Middle frontal gyrus (tissue), 1 donor: ENCODE data around the gene EP400.
"Not testable (repeated sequence)": the region's sequence is repeated elsewhere in the genome, so short reads cannot be mapped to it uniquely, and the experiment has no call there.

Experiments used
- DNase-seq: peaks from one replicate; pipeline ENCODE4 v3.0.0-alpha.2; 2015; ENCODE audit warnings: low spot score; ENCODE audit errors: extremely low spot score

Gene EP400

DNA sequence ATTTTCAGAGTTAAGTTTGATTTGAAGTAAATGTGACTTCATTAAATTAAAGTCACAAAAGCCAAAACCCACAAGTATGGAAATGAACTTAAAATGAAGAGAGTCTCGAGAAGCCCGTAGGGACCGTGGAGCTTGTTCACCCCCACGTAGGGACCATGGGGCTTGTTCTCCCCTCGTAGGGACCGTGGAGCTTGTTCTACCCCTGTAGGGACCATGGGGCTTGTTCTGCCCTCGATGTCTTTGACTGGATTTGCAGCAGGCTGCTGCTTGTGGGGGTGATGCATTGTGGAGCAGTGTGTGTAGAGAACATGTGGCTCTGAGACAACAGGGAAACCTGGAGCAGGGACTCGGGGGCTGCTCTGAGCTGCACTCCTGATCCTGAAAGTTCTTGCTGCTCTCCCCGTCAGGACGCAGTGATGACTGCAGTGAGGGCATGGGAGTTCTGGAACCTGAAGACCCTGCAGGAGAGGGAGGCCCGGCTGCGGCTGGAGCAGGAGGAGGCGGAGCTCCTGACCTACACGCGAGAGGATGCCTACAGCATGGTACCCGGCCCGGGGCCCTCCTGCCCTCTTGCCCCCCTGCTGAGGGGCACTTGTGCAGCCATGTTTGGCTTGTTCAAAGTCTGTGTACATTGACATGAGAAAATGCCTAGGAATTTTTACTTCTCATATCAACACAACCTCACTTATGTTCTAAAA, 94.2 kb downstream of the EP400 start:
- no peak for DNase-seq

DNA sequence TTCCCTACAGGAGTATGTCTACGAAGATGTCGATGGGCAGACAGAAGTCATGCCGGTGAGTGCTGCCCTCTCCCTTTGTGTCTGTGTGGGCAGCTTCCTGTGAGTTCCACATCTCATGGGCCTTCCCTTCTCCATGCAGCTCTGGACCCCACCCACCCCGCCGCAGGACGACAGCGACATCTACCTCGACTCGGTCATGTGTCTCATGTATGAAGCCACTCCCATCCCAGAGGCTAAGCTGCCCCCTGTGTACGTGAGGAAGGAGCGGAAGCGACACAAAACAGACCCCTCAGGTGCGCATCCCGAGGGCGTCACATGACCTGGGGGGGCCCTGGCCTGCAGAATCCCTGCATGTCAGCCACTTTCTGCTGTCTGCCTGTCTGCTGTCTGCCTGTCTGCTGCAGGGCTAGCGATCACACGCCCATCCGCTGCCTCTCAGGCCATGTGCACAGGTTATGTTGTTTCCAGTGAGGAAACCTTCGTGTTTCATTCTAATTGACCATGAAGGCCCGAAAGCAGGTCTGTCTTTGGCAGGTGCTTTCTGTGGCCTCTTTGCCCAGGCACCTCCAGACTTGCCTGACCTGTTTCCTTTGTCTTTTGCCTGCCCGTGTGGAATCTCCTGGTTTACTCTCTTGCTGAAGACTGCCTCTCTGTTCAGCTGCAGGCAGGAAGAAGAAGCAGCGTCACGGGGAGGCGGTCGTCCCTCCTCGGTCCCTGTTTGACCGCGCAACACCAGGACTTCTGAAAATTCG, 95.1 kb downstream of the EP400 start:
- DNase-seq: no peak

DNA sequence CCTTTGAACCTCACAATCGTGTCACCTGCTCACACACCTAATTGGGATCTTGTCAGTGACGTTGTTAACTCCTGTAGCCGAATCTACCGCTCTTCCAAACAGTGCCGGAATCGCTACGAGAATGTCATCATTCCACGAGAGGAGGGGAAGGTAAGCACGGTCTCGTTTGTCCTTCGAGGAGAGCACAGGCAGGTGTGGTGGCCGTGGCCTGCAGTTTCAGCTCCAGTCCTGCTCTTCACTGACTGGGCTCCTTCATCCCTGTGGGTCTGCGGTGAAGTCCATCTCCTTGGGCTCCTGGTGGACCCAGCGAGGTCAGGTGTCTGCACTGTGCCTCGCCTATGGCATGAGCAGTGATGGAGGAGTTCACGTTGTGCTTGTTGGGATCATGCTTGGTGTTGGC, 96.0 kb downstream of the EP400 start:
- DNase-seq: no peak

DNA sequence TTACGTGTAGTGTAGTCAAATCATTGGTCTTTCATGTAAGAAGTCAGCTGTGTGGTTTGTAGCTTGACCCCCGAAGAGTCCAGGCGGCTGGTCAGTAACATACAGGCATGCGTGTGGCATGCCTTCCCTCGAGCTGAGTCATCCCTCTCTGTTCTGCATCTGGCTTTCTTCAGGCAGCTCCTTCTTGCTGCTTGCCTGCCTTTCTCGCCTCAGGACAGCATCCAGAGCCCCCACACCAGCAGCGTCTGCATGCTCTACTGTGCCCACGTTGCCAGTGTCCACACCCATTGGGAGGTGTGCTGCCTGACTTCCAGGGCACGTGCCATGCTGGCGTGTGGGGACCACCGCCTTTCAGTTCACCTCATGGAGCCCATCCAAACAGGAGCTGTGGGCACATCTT, 96.8 kb downstream of the EP400 start:
- DNase-seq: no peak

DNA sequence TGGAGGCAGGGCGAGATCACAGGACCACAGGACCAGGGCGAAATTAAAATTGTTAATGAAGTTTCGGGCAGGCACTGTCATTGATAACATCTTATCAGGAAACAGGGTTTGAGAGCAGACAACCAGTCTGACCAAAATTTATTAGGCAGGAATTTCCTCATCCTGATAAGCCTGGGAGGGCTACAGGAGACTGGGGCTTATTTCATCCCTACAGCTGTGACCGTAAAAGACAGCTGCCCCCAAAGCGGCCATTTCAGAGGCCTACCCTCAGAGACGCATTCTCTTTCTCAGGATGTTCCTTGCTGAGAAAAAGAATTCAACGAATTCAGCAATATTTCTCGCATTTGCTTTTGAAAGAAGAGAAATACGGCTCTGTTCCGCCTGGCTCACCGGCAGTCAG, 97.9 kb downstream of the EP400 start:
- DNase-seq: not testable (repeated sequence)

GRCh38 chr12:132049442-132049841, 99.7 kb downstream of the EP400 start:
- DNase-seq: no peak

DNA sequence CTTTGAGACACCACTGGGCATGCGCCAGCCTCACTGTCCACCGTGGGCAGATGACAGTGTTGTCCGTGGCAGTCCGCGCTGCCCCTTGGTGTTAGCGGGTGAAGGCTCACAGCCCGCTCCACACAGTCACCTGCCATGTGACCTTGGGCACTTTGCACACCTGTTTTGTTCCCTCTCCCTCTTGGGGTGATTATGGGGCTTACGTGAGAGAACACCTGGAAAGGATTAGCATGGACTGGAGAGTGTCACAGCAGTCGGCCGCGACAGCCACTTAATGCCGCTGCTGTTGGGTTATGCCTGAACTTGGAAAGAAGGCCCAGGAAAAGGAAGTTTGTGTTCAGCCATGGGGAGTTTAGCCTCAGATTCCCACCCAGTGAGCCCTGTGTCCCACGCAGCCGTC, 100.1 kb downstream of the EP400 start:
- DNase-seq: no peak

DNA sequence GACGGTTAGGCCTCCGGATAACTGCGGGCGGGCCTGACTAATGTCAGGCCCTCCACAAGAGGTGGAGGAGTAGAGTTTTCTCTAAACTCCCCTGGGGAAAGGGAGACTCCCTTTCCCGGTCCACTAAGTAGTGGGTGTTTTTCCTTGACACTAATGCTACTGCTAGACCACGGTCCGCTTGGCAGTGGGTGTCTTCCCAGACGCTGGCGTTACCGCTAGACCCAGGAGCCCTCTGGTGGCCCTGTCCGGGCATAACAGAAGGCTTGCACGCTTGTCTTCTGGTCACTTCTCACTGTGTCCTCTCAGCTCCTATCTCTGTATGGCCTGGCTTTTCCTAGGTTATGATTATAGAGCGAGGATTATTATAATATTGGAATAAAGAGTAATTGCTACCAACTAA, 102.0 kb downstream of the EP400 start:
- not testable (repeated sequence) for DNase-seq

- DNase-seq: no peak
Observed at GRCh38 chr12:132052196-132052932, 102.6 kb downstream of the EP400 start.

GRCh38 chr12:132053338-132054330, 103.9 kb downstream of the EP400 start:
- no peak for DNase-seq

DNA sequence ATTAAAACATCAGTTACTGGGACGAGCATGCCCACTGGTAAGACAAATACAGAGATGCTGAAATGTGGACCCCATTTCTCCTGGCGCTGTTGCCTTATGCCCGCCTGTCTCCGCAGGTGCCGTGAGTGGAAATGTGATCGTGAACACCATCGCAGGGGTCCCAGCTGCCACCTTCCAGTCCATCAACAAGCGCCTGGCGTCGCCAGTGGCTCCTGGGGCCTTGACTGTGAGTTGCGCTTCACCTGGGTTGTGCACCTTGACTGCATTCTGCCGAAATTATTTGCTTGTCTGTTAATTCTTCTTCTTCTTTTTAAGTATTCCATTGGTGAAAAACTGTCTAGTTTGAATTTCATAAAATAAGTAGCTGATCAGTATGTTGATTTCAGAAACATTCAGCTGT, 105.2 kb downstream of the EP400 start:
- DNase-seq: no peak

DNA sequence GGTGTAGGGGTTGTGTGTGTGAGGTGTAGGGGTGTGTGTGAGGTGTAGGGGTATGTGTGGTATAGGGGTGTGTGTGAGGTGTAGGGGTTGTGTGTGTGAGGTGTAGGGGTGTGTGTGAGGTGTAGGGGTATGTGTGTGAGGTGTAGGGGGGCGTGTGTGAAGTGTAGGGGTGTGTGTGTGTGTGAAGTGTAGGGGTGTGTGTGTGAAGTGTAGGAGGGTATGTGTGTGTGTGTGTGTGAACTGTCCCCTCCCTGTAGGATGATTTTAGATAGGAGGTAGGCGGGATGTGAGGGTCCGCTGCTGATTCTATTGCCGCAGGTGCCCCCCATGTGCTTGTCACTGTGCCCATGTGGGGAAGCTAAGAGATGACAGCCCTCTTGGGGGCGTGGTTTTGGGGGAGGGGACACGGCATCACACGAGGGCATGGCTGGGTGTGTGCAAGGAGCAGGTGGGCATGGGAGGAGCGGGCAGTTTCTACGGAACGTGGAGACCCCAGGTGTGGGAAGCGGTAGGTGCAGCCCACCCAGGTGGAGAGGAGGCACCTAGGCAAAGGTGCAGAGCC, 105.9 kb downstream of the EP400 start:
- no peak for DNase-seq

- no peak for DNase-seq
Observed at GRCh38 chr12:132056320-132056719, 106.6 kb downstream of the EP400 start.

DNA sequence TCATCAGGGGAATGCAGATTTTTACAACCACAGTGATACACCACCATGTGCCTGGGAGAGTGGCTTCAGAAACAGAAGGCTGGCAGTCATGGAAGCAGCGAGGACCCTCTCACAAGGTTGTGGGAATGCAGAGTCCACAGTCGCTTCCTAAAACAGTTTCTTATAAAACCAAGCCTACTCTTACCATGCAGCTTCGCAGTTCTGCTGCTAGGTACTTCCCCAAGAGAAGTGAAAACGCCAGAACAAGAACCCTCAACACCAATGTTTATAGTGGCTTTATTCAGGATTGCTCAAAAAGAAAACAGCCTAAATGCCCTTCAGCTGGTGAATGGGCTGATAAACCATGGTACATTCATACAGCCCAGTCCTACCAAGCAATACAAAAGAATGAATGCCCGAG, 107.2 kb downstream of the EP400 start:
- no peak for DNase-seq

- DNase-seq: no peak
Observed at GRCh38 chr12:132057691-132058090, 107.9 kb downstream of the EP400 start.

- DNase-seq: no peak
Observed at GRCh38 chr12:132061197-132061596, 111.5 kb downstream of the EP400 start.

GRCh38 chr12:132061641-132062430, 112.1 kb downstream of the EP400 start:
- no peak for DNase-seq

DNA sequence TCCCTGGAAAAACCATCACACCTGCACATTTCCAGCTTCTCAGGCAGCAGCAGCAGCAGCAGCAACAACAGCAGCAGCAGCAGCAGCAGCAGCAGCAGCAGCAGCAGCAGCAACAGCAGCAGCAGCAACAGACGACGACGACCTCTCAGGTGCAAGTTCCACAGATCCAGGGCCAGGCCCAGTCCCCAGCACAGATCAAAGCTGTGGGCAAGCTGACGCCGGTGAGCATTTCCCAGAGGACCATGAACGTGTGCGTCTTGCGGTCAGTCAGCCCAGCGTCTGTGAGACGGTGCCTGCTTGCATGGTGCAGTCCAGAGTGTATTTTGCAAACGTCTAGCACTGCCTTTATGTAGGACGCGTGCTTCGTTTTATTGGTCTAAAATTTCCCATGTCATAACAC, 112.7 kb downstream of the EP400 start:
- DNase-seq: no peak

- no peak for DNase-seq
Observed at GRCh38 chr12:132063491-132063890, 113.7 kb downstream of the EP400 start.

- DNase-seq: no peak
Observed at GRCh38 chr12:132064631-132065030, 114.9 kb downstream of the EP400 start.
